T-helper 1 cell treated with Interleukin-12 subunit alpha and Interleukin-12 subunit beta and Interleukin-4 antibody, amounts not matched to agents 30 μg/mL and 1 μg/mL, for 36 hours (primary cell): ENCODE measurements around the gene CSHL1.
"Not testable (repeated sequence)": the region's sequence is repeated elsewhere in the genome, so short reads cannot be mapped to it uniquely, and the experiment has no call there.

Source experiments
- H3K27ac Mint-ChIP-seq: one replicate; pipeline ENCODE4 v1.8.0; 2021; ENCODE audit warnings: mild to moderate bottlenecking, mixed read lengths
- H3K27me3 Mint-ChIP-seq: one replicate; pipeline ENCODE4 v1.8.0; 2021; ENCODE audit warnings: low read depth, mixed read lengths
- H3K36me3 Mint-ChIP-seq: one replicate; pipeline ENCODE4 v1.8.0; 2021; ENCODE audit warnings: low read depth, mixed read lengths
- H3K4me1 Mint-ChIP-seq: one replicate; pipeline ENCODE4 v1.8.0; 2021; ENCODE audit warnings: low read depth, mixed read lengths
- H3K4me3 Mint-ChIP-seq: one replicate; pipeline ENCODE4 v1.8.0; 2021; ENCODE audit warnings: mild to moderate bottlenecking, moderate library complexity, mixed read lengths
- H3K9me3 Mint-ChIP-seq: one replicate; pipeline ENCODE4 v1.8.0; 2021; ENCODE audit warnings: mixed read lengths

The CSHL1 gene

DNA sequence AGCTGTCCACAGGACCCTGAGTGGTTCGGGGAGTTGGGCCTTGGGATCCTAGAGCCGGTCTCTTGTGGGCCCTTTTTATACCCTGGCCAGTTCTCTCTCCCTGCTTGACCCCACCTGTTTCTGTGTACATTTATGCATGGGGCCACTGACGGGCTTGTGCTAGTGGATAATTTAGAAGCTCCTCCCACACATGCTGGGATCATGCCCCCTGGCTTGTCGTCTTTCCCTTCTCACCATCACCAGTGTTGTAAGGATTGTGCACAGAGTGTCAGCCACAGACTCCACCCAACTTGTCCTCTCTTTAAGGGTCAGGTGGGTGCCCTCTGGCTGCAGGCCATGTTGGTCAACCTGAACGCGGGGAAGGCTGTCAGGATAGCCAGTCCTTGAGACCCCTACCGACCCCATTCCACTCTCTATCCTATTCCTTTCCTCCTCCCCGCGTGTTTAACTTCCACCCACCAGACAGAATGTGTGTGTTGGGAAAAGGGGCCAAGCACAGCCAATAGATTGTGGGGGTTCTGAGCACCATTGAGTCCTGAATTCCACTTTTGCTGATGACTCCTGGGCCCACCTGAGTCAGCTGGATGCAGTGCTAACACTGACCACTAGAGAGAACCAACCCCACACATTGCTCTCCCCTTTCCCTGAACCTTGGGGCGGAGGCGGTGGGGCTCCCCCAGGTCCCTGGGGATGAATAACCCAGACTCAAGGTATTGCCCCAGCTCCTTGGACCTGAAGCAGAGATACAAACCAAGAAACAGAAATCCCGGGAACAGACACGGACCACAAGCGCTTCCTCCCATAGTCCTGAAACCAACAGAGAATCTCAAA, 14.3 kb downstream of the CSHL1 start, which contains the start of gene CSH1:
CSH1 (minus strand) TSS at position 51 of the 831 bp plus-strand sequence. CDS start 63 bp downstream, outside the sequence.
- H3K27ac Mint-ChIP-seq, H3K9me3 Mint-ChIP-seq, H3K36me3 Mint-ChIP-seq, H3K4me3 Mint-ChIP-seq, H3K4me1 Mint-ChIP-seq: not testable (repeated sequence)
- peaks cover 35% of the 10 kb centered on the region for H3K27me3 Mint-ChIP-seq

DNA sequence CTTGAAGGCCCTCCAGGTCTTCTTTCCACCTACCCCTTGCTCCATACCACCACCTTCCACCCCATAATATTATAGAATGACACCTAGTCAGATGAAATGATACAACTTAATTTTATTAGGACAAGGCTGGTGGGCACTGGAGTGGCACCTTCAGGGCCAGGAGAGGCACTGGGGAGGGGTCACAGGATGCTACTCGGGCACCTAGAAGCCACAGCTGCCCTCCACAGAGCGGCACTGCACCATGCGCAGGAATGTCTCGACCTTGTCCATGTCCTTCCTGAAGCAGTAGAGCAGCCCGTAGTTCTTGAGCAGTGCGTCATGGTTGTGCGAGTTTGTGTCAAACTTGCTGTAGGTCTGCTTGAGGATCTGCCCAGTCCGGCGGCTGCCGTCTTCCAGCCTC, 16.2 kb downstream of the CSHL1 start:
- not testable (repeated sequence) for H3K4me3 Mint-ChIP-seq, H3K36me3 Mint-ChIP-seq, H3K27ac Mint-ChIP-seq, H3K9me3 Mint-ChIP-seq, H3K4me1 Mint-ChIP-seq
- peaks cover 27% of the 10 kb centered on the region for H3K27me3 Mint-ChIP-seq

DNA sequence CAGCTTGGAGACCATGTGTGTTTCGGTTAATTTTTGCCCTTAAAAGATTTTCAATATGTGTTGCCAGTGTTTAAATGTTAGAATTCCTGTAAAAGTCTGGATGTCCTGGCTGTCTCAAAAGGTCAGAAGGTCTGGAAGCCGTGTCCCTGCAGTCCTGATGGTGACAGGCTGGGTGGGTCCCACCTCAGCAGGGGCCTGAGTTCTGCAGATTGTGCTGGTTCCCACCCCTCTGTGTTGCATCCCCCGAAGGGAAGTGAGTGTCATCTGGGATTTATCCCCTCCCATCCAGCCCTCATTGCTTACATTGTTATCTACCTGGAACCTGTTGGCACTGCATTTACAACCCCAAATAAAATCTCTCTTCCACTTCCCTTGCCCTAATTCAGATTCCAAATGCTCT, 17.0 kb downstream of the CSHL1 start:
- H3K4me1 Mint-ChIP-seq, H3K36me3 Mint-ChIP-seq, H3K27ac Mint-ChIP-seq, H3K9me3 Mint-ChIP-seq, H3K4me3 Mint-ChIP-seq: not testable (repeated sequence)
- peaks cover 29% of the 10 kb centered on the region for H3K27me3 Mint-ChIP-seq

DNA sequence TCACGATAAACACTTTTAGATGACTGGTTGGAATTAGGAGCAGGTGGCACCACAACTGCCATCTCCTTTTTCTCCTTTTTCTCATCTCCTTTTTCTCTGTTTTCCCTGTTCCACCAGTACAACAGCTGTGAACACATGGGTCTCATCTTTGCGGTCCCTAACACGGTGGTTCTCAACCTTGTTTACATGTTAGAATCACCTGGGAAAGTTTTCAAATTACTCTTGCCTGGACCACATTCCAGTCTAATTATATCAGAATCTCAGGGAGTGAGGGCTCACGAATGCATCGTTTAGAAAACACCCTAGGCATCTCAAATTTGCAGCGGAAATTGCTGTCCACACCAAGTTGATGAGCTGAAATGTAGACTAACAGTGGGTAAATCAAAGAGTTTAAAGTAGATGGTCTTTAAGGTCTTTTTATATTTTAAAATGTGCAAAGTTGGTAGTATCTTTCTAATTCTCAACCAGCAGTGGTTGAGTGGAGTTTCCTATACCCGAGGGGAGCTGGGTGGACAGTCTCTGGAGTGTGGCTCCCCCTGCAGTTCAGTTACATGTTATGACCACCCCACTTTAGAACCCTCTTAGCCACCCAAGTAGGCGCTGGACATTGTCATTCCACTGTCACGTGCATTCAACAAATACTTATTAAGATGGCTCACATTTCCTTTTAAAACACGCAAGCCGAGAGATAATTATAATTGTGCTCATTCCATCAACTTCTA, 18.6 kb downstream of the CSHL1 start:
- H3K27me3 Mint-ChIP-seq: peaks cover 33% of the 10 kb centered on the region
- not testable (repeated sequence) for H3K4me3 Mint-ChIP-seq, H3K27ac Mint-ChIP-seq, H3K36me3 Mint-ChIP-seq, H3K4me1 Mint-ChIP-seq, H3K9me3 Mint-ChIP-seq

DNA sequence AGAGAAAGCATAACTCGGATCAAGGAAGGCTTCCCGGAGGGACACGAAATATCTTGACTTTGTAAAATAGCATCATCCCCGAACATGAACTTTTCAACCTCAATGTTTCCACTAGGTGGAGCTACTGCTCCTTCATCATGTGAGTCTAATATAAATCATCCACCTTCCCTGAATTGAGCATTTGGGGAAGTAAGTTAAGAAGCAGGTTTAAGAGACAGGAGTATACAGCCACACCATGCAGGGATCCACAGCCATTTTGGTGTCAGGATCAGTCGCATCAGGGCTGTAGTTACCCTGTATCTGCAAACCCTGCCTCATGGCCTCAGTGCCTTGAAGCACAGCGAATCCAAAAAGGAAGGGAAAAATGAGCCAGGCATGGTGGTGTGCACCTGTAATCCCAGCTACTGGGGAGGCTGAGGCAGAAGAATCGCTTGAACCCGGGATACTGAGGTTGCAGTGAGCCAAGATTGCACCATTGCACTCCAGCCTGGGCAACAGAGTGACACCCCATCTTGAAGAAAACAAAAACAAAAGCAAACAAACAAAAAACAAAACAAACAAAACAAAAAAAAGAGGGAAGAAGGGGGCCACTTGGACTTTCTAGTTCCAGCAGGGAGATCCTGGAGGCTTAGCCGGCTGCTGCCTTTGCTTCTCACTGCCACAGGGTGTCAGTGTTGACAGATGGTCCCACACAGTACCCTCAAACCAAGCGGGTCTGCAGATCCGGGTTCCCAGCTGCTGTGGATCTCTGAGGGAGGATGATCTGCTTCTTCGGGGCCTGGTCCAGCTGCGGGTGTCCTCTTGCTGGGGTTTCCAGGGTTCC, 21.8 kb downstream of the CSHL1 start:
- H3K4me3 Mint-ChIP-seq, H3K4me1 Mint-ChIP-seq, H3K27ac Mint-ChIP-seq, H3K9me3 Mint-ChIP-seq, H3K36me3 Mint-ChIP-seq: not testable (repeated sequence)
- H3K27me3 Mint-ChIP-seq: peaks cover 38% of the 10 kb centered on the region

DNA sequence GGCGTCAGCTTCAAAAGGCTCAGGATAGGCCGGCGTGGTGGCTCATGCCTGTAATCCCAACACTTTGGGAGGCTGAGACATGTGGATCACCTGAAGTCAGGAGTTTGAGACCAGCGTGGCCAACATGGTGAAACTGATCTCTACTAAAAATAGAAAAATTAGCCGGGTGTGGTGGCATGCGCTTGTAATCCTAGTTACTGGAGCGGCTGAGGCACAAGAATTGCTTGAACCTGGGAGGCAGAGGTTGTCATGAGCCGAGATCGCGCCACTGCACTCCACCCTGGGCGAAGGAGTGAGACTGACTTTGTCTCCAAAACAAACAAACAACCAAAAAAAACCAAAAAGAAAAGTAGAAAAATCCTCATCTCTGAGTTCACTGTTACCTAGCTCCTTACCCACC, 25.9 kb downstream of the CSHL1 start:
- H3K27me3 Mint-ChIP-seq: peaks cover 18% of the 10 kb centered on the region
- H3K9me3 Mint-ChIP-seq, H3K27ac Mint-ChIP-seq: not testable (repeated sequence)

DNA sequence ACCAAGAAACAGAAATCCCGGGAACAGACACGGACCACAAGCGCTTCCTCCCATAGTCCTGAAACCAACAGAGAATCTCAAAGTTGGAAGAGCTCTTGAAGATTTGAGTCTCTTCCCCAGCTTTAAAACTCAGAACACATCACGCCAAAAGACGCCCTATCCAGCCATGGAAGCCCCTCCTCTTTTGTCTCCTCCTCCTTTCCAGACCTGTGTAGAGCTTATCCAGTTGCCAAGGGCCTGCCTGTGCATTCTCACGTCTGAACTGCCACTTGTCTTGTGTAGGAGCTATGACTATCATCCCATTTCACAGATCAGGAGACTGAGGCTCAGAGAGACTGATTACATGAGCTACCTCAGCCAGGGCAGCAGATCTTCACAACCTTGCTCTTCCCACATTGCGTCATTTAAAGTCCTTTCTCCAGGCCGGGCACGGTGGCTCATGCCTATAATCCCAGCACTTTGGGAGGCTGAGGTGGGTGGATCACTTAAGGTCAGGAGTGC, 28.4 kb downstream of the CSHL1 start:
- H3K9me3 Mint-ChIP-seq, H3K27ac Mint-ChIP-seq, H3K36me3 Mint-ChIP-seq, H3K4me3 Mint-ChIP-seq, H3K4me1 Mint-ChIP-seq: not testable (repeated sequence)
- peaks cover 19% of the 10 kb centered on the region for H3K27me3 Mint-ChIP-seq

More for the DNA sequence above, 25.9 kb downstream of the CSHL1 start:
- not testable (repeated sequence) for H3K4me1 Mint-ChIP-seq, H3K4me3 Mint-ChIP-seq, H3K36me3 Mint-ChIP-seq

DNA sequence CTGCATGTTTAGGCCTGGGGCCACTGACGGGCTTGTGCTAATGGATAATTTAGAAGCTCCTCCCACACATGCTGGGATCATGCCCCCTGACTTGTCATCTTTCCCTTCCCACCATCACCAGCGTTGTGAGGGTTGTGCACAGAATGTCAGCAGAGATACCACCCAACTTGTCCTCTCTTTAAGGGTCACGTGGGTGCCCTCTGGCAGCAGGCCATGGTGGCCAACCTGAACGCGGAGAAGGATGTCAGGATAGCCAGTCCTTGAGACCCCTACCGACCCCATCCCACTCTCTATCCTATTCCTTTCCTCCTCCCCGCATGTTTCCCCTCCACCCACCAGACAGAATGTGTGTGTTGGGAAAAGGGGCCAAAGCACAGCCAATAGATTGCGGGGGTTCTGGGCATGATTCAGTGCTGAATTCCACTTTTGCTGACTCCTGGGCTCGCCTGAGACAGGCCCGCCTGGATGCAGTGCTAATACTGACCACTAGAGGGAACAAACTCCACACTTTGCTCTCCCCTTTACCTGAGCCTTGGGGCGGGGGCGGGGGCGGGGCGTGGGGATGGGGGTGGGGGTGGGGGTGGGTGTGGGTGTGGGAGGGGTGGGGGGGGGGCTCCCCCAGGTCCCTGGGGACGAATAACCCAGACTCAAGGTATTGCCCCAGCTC, 29.0 kb downstream of the CSHL1 start, which contains the start of gene GH2:
GH2 (minus strand) TSS at position 10 of the 667 bp plus-strand sequence. CDS start 143 bp downstream, outside the sequence.
- Mint-ChIP-seq H3K4me1 (peaks cover 2% of the 10 kb centered on the region), H3K9me3 (no peaks in the 10 kb centered on the region), H3K27me3 (peaks cover 13% of the 10 kb centered on the region), H3K36me3 (no peaks in the 10 kb centered on the region), H3K4me3 (no peak within 1 kb of the TSS), H3K27ac (no peak within 1 kb of the TSS)

DNA sequence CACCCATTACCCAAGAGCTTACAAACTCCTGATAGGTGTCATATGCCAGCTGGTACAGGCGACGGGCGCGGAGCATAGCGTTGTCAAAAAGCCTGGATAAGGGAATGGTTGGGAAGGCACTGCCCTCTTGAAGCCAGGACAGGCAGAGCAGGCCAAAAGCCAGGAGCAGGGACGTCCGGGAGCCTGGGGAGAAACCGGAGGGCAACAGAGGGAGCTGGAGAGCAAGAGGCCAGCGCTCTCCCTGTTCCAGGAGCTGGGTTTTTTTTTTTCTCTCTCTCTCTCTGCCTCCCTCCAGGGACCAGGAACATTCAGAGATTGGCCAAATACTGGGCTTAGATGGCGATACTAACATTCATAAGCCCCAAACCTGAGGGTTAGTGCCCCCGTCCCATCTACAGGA, 29.7 kb downstream of the CSHL1 start:
- not testable (repeated sequence) for H3K36me3 Mint-ChIP-seq, H3K27ac Mint-ChIP-seq, H3K4me1 Mint-ChIP-seq, H3K9me3 Mint-ChIP-seq, H3K4me3 Mint-ChIP-seq
- H3K27me3 Mint-ChIP-seq: peaks cover 10% of the 10 kb centered on the region

DNA sequence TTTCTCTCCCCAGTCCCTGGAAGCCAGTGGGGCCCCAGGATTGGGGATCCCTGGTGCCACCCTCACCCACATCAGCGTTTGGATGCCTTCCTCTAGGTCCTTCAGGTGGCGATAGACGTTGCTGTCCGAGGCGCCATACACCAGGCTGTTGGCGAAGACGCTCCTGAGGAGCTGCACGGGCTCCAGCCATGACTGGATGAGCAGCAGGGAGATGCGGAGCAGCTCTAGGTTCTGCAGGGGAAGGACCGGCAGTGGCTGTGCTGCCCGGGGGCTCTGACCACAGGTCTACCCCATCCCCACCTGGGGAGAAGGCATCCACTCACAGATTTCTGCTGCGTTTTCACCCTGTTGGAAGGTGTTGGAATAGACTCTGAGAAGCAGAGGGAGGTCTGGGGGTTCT, 30.4 kb downstream of the CSHL1 start:
- Mint-ChIP-seq H3K27me3 (peaks cover 10% of the 10 kb centered on the region), H3K27ac (no peak overlapping the region), H3K36me3 (no peaks in the 10 kb centered on the region), H3K4me1 (peaks cover 2% of the 10 kb centered on the region), H3K9me3 (no peaks in the 10 kb centered on the region), H3K4me3 (no peak overlapping the region)

DNA sequence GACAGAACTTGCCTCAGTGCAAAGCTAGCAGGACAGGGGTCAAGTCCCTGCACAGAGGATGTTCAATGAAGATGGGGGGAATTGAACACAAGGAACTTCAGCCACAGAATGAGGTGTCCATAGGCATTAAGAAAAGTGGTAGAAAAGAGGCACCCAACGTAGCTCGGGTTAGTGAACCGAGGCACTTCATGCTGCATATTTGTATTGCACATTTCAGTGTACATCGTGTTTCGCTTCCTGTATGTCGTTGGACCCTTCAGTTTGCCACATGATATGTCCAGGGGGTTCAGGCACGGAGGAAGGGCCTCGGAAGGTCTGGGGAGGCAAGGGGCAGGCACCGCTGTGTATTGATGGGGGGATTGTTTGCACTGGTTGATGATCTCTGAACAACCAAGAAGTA, 32.6 kb downstream of the CSHL1 start:
- not testable (repeated sequence) for H3K27ac Mint-ChIP-seq, H3K9me3 Mint-ChIP-seq, H3K4me3 Mint-ChIP-seq, H3K4me1 Mint-ChIP-seq, H3K27me3 Mint-ChIP-seq, H3K36me3 Mint-ChIP-seq

DNA sequence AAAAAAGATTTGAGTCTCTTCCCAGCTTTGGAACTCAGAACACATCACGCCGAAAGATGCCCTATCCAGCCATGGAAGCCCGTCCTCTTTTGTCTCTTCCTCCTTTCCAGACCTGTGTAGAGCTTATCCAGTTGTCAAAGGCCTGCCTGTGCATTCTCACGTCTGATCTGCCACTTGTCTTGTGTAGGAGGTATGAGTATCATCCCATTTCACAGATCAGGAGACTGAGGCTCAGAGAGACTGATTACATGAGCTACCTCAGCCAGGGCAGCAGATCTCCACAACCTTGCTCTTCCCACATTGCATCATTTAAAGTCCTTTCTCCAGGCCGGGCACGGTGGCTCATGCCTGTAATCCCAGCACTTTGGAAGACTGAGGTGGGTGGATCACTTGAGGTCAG, 36.4 kb downstream of the CSHL1 start:
- not testable (repeated sequence) for H3K4me1 Mint-ChIP-seq, H3K4me3 Mint-ChIP-seq, H3K27ac Mint-ChIP-seq, H3K9me3 Mint-ChIP-seq, H3K36me3 Mint-ChIP-seq
- H3K27me3 Mint-ChIP-seq: peaks cover 15% of the 10 kb centered on the region

DNA sequence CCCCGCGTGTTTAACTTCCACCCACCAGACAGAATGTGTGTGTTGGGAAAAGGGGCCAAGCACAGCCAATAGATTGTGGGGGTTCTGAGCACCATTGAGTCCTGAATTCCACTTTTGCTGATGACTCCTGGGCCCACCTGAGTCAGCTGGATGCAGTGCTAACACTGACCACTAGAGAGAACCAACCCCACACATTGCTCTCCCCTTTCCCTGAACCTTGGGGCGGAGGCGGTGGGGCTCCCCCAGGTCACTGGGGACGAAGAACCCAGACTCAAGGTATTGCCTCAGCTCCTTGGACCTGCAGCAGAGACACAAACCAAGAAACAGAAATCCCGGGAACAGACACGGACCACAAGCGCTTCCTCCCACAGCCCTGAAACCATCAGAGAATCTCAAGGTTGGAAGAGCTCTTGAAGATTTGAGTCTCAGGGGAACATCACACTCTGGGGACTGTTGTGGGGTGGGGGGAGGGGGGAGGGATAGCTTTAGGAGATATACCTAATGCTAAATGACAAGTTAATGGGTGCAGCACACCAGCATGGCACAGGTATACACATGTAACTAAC, 36.9 kb downstream of the CSHL1 start:
- H3K27ac Mint-ChIP-seq, H3K4me3 Mint-ChIP-seq, H3K9me3 Mint-ChIP-seq, H3K36me3 Mint-ChIP-seq, H3K4me1 Mint-ChIP-seq: not testable (repeated sequence)
- peaks cover 12% of the 10 kb centered on the region for H3K27me3 Mint-ChIP-seq

DNA sequence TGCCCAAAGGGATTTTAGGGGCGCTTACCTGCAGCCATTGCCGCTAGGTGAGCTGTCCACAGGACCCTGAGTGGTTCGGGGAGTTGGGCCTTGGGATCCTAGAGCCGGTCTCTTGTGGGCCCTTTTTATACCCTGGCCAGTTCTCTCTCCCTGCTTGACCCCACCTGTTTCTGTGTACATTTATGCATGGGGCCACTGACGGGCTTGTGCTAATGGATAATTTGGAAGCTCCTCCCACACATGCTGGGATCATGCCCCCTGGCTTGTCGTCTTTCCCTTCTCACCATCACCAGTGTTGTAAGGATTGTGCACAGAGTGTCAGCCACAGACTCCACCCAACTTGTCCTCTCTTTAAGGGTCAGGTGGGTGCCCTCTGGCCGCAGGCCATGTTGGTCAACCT, 37.5 kb downstream of the CSHL1 start, which contains the start of gene CSH2:
CSH2 (minus strand) TSS at position 101 of the 400 bp plus-strand sequence; CDS start at position 38, 63 bp downstream.
- H3K4me1 Mint-ChIP-seq, H3K27ac Mint-ChIP-seq, H3K4me3 Mint-ChIP-seq, H3K36me3 Mint-ChIP-seq, H3K9me3 Mint-ChIP-seq: not testable (repeated sequence)
- peaks cover 16% of the 10 kb centered on the region for H3K27me3 Mint-ChIP-seq
